GM15510 (cell line): Measurements from ENCODE around the gene SH3YL1.

Experiments
- POLR2A ChIP-seq: IDR thresholded peaks from 3 replicates; pipeline ENCODE4 v1.6.1; 2011; ENCODE audit warnings: borderline replicate concordance; ENCODE audit not compliant: insufficient read length; ENCODE audit errors: extremely low read depth

Gene SH3YL1

DNA sequence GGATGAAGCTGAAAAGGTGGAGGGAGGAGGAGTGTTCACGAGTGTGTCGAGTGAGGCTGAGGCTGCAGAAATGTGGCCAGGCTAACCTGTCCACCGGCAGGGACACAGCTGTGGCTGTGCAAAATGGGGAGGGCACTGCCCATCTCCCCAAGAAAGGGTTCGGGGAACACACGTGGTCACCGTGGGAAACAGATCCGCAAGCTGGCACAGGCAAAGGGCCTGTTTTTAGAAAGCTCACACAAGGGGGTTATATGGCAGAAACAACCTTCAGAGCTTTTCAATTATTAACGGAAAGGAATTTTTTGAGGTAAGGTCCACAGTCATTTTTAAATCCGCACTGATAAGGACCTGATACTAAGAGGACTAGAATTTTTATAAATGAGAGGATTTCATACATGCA lies 35.7 kb downstream of the SH3YL1 start:
- no peak for TF ChIP-seq POLR2A

DNA sequence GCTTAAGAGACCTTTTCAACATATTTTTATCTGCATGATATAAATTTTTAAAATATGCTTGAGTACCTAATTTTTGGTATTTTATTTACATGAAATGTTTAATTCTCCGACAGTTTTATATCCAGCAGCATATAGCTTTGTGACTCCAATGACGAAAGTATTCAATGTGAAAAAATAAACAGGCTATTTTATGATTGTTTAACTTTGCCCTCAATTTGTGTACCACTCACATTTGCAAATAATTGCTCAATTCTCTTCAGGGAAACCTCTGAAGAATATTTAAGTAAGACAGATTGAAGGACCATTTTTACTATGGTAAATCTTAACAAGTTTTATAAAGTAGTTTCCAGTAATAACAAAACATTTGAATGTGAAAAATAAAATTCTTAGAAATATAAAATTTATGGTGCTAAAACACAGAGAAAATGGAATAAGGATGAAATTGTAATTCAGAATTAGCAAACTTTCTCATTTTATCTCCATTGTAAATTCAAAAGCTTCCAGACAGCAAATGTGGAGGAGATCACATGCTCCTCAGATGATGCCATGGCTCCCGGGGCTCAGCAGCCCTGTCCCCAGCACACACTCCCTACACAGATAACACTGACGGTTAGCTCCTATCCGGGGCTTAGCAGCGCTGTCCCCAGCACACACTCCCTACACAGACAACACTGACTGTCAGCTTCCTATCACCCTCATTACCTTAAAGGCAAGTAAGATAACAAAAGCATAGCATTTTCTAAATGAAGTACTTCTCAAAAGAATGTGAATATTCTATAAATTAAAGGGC lies 39.7 kb downstream of the SH3YL1 start:
- no peak for TF ChIP-seq POLR2A

DNA sequence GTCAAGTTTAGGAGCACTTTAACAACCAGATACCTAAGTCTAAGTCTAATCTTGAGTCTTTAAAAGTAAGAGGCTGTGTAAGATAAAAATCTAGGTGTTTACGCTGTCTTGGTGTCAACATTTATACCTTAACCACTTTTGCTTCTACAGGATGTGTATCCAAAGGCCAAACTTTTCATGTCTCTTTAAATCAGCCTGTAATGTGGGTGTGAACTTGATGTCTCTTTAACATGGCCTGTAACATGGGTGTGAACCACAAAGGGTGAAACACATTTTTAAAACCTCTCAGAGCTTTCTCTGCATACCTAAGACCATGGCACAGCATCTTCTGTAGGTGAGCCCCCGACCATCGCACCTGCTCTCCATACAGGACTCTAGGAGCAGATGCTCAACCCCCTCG lies 40.4 kb downstream of the SH3YL1 start:
- no peak for TF ChIP-seq POLR2A

DNA sequence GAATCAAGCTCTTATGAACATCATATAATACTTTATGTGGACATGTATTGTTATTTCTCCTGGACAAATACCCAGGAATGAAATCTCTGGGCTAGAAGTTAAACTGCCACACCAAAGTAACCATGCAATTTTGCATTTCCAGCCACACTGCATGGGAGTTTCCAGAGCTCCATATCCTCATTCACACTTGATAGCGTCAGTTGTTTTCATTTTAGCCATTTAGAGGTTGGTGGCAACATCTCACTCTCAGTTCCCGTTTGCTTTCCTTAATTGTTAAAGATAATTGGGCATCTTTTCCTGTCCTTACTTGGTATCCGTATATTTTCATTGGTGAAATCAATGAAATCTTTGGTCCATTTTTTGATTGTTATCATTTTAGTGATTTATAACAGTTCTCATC lies 47.8 kb downstream of the SH3YL1 start:
- TF ChIP-seq POLR2A, result no peak

DNA sequence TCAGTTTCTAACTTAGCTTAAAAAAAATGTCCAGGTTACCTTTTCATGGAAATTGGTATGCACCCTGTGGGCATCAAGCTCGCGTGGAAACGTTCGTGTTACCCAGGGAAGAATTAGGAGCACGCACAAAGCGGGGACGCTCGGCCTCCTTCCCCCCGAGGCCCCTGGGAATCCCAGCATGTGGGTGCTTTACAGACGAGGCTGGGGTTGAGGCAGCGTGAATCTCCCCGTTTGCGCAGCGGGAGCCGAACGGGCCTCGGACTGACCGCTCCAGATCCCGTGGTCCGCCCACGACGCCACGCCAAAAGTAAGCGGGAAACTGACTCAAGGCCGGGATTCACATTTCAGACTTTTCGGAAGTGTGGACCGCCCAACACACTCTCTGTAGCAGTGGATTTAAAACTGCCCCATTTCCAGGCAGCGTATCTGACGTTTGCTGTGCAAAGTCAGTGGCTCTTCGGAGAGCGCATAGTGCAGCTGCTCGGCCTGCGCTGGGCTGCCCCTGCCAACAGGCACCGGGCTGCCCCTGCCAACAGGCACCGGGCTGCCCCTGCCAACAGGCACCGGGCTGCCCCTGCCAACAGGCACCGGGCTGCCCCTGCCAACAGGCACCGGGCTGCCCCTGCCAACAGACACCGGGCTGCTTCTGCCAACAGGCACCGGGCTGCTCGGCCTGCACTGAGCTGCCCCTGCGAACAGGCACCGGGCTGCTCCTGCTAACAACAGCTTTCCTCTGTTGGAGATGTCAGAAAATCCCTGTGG lies 49.7 kb downstream of the SH3YL1 start:
- TF ChIP-seq POLR2A, result no peak

DNA sequence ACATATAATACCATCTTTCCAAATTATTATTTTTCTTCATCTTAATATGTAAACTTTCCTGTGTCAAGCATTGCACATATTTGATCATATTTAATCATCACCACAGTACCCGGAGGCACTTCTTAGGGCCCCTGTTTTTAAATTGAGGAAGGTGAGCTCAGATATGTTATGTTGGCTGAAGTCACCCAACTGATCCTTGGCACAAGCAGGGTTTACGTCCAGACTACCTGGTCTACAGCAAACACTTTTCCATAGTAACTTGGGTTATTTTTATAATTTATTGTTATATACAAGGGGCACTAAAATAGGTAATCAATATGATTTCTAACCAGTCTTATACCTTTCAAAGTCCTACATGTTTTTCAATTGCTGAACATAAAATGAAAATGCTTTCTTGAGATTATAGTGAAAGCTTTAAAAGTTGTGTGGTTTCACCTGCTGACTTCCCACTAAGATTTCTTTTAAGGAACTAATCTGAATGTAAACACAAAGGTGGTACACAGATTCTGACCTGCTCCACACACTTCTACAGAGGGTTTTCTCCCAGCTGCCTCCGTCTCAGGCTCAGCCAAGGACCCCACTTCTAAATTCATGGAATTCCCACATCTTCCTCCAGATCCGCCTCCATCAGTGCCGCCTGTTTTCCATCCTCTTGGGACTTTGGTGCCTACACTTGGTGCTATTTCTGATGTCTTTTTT lies 52.2 kb downstream of the SH3YL1 start:
- no peak for TF ChIP-seq POLR2A

DNA sequence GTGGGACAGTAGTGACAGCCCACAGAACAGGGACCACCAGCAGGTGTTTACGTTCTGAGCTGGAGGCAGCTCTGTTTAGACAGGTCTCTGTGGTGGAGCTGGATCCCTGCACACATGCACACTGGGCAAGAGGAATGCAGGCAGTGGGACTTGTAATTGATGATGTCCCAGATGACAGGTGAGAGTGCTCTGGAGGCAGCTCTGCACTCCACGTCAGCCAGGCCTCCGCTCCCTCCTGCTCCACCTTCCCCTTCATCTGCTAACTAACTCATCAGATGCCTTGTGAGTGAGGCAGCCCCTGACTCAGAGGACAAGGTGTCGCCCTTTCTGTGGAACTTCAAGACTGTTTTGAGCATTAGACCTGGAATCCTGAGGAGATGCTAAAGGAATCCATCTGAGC lies 53.2 kb downstream of the SH3YL1 start:
- no peak for TF ChIP-seq POLR2A

DNA sequence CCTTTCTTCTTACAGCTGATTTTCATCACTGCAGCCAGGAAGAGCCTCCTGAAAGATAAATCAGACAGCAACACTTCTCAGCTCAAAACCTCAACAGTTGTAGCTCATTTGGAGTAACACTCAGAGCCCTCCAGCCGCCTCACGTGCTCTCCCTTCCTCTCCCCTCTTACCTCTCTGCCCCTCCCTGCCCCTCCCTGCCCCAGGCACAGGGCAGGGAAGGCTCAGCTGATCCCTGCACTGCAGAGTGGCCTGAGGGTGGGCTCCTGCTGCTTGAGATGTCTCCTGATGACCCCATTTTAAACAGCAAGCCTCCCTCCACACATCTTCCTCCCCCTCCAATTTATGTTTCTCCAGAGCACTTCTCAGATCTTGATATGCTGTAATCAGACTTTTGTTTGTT lies 54.4 kb downstream of the SH3YL1 start:
- TF ChIP-seq POLR2A, result no peak

DNA sequence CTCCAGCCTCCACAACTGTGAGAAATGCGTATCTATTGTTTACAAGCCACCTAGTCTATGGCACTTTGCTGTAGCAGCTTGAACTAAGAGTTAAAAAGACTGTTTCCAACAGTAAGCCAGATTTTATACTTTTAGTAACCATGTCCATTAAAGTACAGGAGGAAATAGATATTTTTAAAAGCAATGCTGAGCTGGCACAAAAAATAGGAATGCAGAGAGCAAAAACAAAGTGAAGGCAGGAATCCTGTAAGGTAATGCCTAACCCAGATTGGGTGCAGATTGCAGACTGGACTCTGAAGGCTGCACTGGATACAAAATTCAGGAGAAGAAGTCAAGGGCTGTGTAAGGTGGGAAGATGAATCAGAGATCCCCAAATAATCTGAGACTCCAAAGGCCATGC lies 55.5 kb downstream of the SH3YL1 start:
- TF ChIP-seq POLR2A, result no peak

DNA sequence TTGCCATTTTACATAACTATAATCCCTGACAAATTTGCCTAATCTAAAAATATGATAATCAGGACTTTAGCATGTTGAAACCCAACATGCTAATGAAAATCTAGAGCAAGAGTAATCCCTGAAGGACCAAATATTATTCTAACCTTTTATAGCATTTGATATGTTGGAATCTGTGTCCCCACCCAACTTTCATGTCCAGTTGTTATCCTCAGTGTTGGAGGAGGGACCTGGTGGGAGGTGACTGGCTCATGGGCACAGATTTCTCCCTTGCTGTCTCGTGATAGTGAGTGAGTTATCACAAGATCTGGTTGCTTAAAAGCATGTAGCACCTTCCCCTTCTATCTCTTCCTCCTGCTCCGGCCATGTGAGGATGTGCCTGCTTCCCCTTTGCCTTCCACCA lies 59.8 kb downstream of the SH3YL1 start:
- no peak for TF ChIP-seq POLR2A

DNA sequence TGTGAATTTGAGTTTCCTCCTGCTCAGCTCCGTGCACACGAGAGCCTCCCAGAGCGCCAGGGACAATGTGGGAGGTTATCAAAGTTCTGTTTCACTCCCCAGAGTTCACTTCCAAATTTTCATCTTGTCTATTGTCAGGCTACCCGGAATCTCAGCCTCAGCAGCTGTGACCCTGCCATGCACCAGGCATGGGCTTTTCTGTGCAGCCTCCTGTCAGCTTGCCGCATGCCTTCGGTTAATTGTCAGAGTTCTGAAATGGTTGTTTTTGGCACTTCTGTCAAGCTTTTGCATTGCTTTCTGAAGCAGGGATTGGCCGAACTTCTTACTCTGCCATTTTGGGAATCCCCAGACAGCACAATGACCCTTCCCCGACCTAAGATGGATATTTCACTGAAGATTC lies 60.4 kb downstream of the SH3YL1 start:
- no peak for TF ChIP-seq POLR2A

DNA sequence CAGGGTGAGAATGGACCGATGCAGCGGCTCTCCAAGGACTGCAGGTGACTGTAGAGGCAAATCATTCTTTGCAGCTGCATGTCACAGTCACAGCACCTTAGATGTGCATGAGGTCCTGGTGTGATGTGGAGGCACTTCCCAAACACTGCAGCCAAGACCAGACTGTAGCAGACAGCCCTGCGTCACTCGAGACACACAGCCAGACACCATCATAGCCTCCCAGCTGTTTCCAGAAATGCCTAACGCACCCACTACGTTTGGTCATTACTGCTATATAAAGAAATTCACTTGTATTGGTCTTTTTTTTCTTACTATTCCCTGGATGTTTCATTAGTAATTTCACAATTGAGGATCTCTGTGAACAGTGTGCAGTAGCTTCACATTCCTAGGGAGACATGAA lies 60.9 kb downstream of the SH3YL1 start:
- no peak for TF ChIP-seq POLR2A

DNA sequence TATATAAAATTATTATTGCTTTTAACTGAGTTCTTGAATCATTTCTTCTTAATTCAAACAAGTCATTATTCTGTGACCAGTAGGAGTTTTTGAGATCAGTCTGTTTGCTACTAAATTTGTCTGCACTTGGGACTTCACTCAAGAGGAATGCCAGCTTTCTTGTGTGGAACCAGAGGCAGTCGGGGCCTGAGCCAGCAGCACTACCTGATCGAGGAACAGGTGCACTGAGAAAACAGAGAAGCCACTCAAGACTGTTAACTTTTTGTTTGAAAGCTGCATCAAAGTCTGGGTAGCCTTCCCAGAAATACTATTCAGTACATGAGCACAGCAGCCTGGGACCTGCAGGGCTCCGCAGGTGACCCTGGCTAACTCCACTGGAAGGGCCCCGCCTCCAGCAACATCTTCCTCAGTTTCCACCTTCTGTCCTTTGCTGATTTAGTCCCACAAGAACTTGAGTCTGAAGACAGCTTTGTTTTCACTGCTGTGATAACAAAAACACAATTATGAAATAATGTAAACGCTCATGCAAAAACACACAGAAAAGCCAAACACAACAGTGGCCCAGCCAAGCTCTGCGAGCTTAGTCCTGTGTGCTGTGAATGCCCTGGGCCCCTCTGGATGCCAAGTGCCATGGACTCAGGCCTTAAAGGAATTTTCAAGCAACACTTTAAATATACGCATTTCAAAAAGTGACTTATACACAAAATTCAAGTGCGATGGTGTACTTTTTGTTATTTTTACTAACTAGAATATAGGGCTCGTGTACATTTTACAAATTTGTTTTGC lies 62.0 kb downstream of the SH3YL1 start:
- TF ChIP-seq POLR2A, result no peak

DNA sequence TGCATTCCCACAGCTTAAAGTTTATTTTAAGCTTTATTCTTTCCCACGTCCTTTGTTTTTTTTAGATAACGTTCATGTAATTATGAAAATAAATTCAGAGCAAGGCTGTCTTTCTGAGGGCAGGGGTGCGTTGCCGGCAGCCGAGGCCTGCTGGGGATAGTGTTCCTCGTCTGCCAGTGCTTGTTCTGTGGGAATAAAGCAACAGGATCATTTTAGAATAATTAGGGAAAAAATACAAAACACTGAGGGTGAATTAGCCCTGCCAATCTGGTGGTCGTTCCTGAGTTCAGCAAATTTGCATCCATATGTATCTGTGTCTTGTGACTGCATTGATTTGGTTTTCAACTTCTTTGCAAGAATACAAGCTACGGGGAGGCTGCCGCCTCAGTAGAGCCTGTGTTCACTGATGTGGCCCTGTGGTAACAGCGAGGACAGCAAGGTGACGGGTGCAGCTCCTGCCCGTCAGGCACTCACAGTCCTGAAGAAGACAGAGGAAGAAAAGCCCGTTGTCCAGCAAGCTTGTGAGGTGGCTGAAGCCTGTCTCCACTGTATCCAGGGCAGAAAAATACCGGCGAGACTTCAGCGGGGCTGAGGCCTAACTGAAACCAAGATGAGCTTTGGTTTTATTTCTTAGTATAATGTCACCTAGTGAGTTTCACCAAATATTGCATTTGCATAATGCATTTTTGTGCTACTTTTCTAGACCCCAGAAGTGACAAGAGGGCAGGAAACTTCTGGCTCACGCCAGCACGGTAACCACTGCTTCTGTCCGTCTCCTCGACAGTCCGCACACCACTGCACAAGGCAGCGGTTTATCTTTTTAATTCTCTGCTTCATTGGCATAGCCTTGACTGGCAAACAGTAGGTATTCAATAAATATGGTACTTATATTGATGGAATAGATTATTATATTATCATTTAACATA lies 64.5 kb downstream of the SH3YL1 start:
- no peak for TF ChIP-seq POLR2A
